GM12892 (cell line): ENCODE data around the gene KDM1B.

ENCODE experiments used
- POLR2A ChIP-seq: IDR thresholded peaks from 2 replicates; pipeline ENCODE4 v1.6.1; 2011; ENCODE audit warnings: low read depth, low read length, control low read depth
- POLR2AphosphoS5 ChIP-seq: IDR thresholded peaks from 2 replicates; pipeline ENCODE4 v1.6.1; 2011; ENCODE audit warnings: low read depth, low read length, control low read depth

- TF ChIP-seq POLR2AphosphoS5, result no peak
- TF ChIP-seq POLR2A, result no peak
Observed at GRCh38 chr6:18186033-18186432, 30.8 kb downstream of the KDM1B start.
